GM18867 (cell line): ENCODE data around the gene OXSR1.
"Not testable (repeated sequence)": the region's sequence is repeated elsewhere in the genome, so short reads cannot be mapped to it uniquely, and the experiment has no call there.

Source experiments
- ATAC-seq: cut with Tn5 transposase; IDR thresholded peaks from one replicate; pipeline ENCODE4 v1.9.1; 2021; ENCODE audit warnings: mild to moderate bottlenecking, moderate library complexity; ENCODE audit not compliant: unreplicated experiment

OXSR1 gene

GRCh38 chr3:38264779-38265178, 99.4 kb downstream of the OXSR1 start:
- no peak for ATAC-seq

DNA sequence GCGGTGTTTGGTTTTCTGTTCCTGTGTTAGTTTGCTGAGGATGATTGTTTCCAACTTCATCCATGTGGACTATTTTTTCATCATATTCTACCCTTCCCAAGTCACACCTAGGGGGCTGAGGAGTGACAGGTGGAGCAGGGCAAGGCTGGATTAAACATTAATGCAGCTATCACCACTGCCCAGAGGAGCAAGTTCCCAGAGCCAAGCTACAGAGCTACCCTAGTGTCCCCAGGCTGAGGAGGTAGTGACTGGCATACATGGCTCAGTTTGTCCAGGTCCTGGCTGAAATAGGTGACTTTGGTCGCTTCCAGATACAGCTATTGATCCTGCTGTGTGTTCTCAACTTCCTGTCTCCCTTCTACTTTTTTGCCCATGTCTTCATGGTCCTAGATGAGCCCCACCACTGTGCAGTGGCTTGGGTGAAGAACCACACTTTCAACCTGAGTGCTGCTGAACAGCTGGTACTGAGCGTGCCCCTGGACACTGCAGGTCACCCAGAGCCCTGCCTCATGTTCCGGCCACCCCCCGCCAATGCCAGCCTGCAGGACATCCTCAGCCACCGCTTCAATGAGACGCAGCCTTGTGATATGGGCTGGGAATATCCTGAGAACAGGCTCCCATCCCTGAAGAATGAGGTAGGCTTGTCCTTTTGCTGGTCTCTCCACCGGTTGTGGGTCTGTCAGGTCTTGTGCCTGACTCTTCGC, 100.4 kb downstream of the OXSR1 start, which contains the start of gene SLC22A13:
Gene SLC22A13 (plus strand): TSS at position 209 of the 704 bp plus-strand sequence. CDS start 49 bp downstream, at position 258.
- ATAC-seq: no peak

- no peak for ATAC-seq
Measured at GRCh38 chr3:38266810-38267209, 101.5 kb downstream of the OXSR1 start.

GRCh38 chr3:38267662-38268061, 102.3 kb downstream of the OXSR1 start:
- ATAC-seq: no peak

GRCh38 chr3:38268087-38268486, 102.8 kb downstream of the OXSR1 start:
- ATAC-seq: no peak

GRCh38 chr3:38268522-38268921, 103.2 kb downstream of the OXSR1 start:
- no peak for ATAC-seq

GRCh38 chr3:38270606-38271005, 105.3 kb downstream of the OXSR1 start:
- ATAC-seq: no peak

GRCh38 chr3:38271553-38271952, 106.2 kb downstream of the OXSR1 start:
- ATAC-seq: no peak

DNA sequence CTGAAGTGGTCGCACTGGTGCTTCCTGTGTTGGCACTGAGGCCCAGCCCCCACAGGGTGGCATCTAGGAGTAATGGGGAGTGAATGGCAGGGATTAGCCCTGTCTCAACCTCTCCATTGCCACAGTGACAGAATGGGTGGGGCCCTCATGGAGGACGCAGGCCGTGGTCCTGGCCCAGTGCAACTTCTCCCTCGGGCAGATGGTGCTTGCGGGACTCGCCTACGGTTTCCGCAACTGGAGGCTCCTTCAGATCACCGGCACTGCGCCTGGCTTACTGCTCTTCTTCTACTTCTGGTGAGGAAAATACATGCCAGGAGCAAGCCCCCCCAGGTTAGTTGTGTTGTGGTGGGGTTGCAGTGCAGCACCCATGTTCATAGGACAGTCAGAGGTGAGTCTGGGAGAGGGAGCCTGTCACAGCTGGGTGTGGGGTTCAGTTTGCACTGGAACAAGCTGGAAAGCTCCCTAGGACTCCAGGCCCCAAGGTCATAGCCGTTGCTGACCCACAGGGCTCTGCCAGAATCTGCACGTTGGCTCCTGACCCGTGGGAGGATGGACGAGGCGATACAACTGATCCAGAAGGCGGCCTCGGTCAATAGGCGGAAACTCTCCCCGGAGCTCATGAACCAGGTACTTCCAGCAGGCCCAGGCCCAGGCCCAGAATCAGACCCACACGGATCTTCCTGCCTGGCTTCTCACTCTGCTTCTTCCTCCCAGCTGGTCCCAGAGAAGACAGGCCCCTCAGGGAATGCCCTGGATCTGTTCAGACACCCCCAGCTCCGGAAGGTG, 109.7 kb downstream of the OXSR1 start:
- ATAC-seq: no peak

GRCh38 chr3:38275658-38276057, 110.3 kb downstream of the OXSR1 start:
- no peak for ATAC-seq

GRCh38 chr3:38276081-38276916, 111.0 kb downstream of the OXSR1 start:
- no peak for ATAC-seq

GRCh38 chr3:38276917-38277630, 111.7 kb downstream of the OXSR1 start:
- ATAC-seq: no peak

DNA sequence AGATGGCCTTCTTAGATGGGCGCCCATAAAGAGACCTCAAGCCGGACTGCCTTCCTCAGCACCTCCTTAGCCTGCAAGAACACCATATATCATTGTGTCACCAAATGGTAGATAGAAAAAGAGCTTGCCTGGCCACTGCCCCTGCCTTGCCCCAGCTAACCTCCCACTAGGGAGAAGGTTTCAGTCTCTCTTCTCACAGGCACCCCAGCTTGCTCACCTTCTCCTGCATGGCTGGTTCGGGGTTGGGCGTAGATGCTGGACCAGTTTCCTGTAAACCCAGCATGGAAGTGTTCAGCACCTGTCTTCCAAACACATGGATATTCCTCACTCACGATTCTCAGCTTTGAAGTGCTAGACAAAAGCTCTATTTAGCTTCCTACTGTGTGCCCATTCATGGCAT, 113.5 kb downstream of the OXSR1 start:
- ATAC-seq: no peak

- ATAC-seq: no peak
Measured at GRCh38 chr3:38281895-38282686, 116.8 kb downstream of the OXSR1 start, which contains the start of gene SLC22A14. SLC22A14 (plus strand) TSS chr3:38282294; CDS start chr3:38306027, 23,733 bp downstream.

GRCh38 chr3:38283810-38284755, 118.7 kb downstream of the OXSR1 start:
- ATAC-seq: no peak

DNA sequence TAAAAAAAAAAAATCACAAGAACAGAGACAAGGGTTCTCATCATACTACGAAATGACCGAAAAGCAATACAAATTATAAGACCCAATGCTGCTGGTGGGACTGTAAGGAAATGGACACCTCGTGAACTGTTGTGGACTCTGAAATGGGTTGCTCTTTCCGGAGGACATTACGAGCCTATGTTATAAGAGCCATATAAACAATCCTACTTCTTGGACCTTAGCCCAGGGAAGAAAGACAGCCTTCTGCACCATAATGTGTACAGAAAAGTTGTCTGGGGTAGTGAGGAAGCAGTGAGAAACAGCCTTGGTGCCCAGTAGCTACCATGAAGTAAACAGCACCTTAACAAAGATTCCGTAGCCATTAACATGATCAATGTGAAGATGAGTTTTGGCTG, 119.4 kb downstream of the OXSR1 start:
- no peak for ATAC-seq

DNA sequence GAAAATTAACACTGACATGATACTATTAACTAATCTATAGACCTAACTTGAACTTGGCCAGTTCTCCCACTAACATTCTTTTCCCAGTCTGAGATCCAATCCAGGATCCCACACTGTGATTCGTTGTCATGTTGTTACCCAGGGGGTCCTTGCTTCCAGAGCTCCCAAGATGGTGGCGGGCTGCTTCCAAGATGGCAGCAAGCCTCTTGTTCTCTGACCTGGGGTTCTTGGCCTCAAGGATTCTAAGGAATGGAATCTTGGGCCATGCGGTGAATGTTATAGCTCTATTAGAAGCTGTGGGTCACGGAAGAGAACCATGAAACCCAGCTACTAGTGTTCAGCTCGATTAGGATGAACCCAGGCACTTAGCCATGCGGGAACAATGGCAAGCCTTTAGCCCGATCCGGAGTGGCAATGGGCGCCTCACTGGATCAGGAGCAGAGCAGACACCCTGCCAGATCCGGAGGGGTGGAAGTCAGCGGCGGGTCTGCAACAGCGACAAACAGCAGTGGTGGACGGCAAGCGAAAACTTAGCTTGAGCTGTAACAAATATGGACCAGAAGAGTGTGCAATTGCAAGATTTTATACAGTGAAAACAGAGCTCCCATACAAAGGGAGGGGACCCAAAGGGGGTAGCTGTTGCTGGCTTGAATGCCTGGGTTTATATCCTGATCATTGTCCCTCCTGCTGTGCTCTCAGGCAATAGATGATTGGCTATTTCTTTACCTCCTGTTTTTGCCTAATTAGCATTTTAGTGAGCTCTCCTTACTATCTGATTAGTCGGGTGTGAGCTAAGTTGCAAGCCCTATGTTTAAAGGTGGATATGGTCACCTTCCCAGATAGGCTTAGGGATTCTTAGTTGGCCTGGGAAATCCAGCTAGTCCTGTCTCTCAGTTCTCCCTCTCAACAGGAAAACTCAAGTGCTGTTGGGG, 124.2 kb downstream of the OXSR1 start:
- ATAC-seq: not testable (repeated sequence)

GRCh38 chr3:38297053-38297452, 131.7 kb downstream of the OXSR1 start:
- not testable (repeated sequence) for ATAC-seq
